Nephron (organoid): ENCODE data around the gene CELF6.

ENCODE experiments used
- H3K27ac Mint-ChIP-seq, 3 experiments: 2 replicates each; pipeline ENCODE4 v1.8.0; 2020; ENCODE audit warnings: mixed read lengths in 3 of 3, mild to moderate bottlenecking in 2 of 3, moderate library complexity in 1 of 3
- H3K27me3 Mint-ChIP-seq: 2 replicates; pipeline ENCODE4 v1.8.0; 2021; ENCODE audit warnings: low read depth, mild to moderate bottlenecking, moderate library complexity, mixed read lengths
- H3K36me3 Mint-ChIP-seq: 2 replicates; pipeline ENCODE4 v1.8.0; 2020; ENCODE audit warnings: low read depth, mixed read lengths
- H3K4me1 Mint-ChIP-seq: 2 replicates; pipeline ENCODE4 v1.8.0; 2020; ENCODE audit warnings: mixed read lengths
- H3K4me3 Mint-ChIP-seq, 3 experiments: 2 replicates each; pipeline ENCODE4 v1.8.0; 2020; ENCODE audit warnings: mild to moderate bottlenecking in 3 of 3, mixed read lengths in 3 of 3, moderate library complexity in 2 of 3
- H3K9me3 Mint-ChIP-seq: 2 replicates; pipeline ENCODE4 v1.8.0; 2020; ENCODE audit warnings: mixed read lengths
- CTCF ChIP-seq, 3 experiments: fragments of 200-600 bp; sonication (generic); IDR thresholded peaks; one replicate each; pipeline ENCODE4 v1.5.0; 2021; ENCODE audit warnings: antibody characterized with exemption in 3 of 3; ENCODE audit not compliant: unreplicated experiment in 3 of 3

CELF6 gene

DNA sequence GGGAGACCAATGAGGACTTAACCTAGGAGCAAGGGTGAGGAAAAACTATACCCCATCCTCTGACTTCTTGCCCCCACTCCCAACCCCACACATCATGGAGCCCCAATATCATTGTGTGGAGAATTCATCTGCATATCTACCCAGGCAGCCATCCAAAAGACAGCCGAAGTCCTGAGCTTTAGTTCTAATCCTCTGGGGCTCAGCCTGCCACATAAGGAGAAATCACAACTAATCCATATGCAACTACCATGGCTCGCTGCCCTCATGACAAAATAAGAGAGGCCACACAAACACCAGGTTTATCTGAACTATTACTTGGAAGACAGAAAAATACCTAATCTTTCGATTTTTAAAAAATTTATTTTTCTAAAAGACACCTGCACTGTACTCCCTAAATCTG, 38.2 kb upstream of the CELF6 start:
- no peak for TF ChIP-seq CTCF (IDR thresholded peaks at IDR 0.05; ENCODE audit: unreplicated experiment in 3 of 3)
- peaks cover 12% of the 10 kb centered on the region for H3K36me3 Mint-ChIP-seq
- no peaks in the 10 kb centered on the region for H3K9me3 Mint-ChIP-seq
- H3K4me1 Mint-ChIP-seq, result no peaks in the 10 kb centered on the region
- H3K27me3 Mint-ChIP-seq, result no peaks in the 10 kb centered on the region
- H3K27ac Mint-ChIP-seq, result no peak overlapping the region
- no peak overlapping the region for H3K4me3 Mint-ChIP-seq

GRCh38 chr15:72354496-72354895, 34.5 kb upstream of the CELF6 start:
- TF ChIP-seq CTCF (IDR thresholded peaks at IDR 0.05; ENCODE audit: unreplicated experiment in 3 of 3), result no peak
- H3K4me1 Mint-ChIP-seq, result no peaks in the 10 kb centered on the region
- H3K27me3 Mint-ChIP-seq, result no peaks in the 10 kb centered on the region
- H3K4me3 Mint-ChIP-seq, result no peak overlapping the region
- no peaks in the 10 kb centered on the region for H3K9me3 Mint-ChIP-seq
- H3K36me3 Mint-ChIP-seq, result peaks cover 31% of the 10 kb centered on the region
- no peak overlapping the region for H3K27ac Mint-ChIP-seq

DNA sequence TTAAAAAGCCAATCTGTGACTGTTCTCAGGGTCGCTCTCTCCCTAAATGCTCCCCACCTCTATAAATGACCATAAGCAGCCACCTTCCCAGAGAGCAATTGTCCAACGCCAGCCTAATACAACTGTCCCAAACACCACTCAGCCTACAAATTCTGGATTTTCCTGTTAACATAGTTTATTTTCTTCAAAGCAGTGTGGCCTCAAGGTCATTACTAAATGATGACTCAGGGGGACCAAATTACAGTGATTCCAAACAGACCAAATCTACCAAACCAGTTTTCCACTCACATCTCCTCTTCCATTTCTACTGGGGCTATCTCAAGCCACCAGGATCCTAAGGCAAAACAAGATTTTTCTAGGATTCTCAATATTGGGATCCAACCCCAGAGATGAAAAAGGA, 33.3 kb upstream of the CELF6 start:
- no peaks in the 10 kb centered on the region for H3K27me3 Mint-ChIP-seq
- H3K4me1 Mint-ChIP-seq, result no peaks in the 10 kb centered on the region
- no peak overlapping the region for H3K27ac Mint-ChIP-seq
- H3K4me3 Mint-ChIP-seq, result no peak overlapping the region
- no peaks in the 10 kb centered on the region for H3K9me3 Mint-ChIP-seq
- H3K36me3 Mint-ChIP-seq, result peaks cover 43% of the 10 kb centered on the region
- TF ChIP-seq CTCF (IDR thresholded peaks at IDR 0.05; ENCODE audit: unreplicated experiment in 3 of 3), result no peak

- Mint-ChIP-seq H3K27me3 (no peaks in the 10 kb centered on the region), H3K4me3 (no peak overlapping the region), H3K36me3 (peaks cover 38% of the 10 kb centered on the region), H3K27ac (no peak overlapping the region), H3K4me1 (no peaks in the 10 kb centered on the region), H3K9me3 (no peaks in the 10 kb centered on the region)
- no peak for TF ChIP-seq CTCF (IDR thresholded peaks at IDR 0.05; ENCODE audit: unreplicated experiment in 3 of 3)
Observed at GRCh38 chr15:72345806-72346205, 25.8 kb upstream of the CELF6 start.

DNA sequence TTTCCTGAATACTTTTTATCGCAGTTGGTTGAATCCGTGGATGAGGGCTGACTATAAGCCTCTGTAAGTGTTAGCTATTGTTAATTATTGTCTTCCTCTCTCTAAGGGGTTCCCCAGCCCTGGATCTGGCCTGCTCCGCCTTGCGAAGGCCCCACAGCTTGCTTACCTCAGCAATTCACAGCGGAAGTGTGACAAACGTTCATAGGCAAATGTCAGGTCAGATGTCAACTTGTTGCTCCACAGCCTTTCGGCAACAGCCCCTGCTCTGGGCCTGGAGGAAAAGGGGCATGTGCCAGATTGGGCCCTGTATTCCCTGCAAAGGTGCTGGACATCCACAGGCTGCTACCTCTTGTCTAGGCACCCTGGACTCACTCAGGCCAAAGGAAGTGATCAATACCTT, 25.3 kb upstream of the CELF6 start:
- peaks cover 35% of the 10 kb centered on the region for H3K36me3 Mint-ChIP-seq
- no peaks in the 10 kb centered on the region for H3K4me1 Mint-ChIP-seq
- H3K4me3 Mint-ChIP-seq, result no peak overlapping the region
- no peak overlapping the region for H3K27ac Mint-ChIP-seq
- H3K9me3 Mint-ChIP-seq, result no peaks in the 10 kb centered on the region
- no peaks in the 10 kb centered on the region for H3K27me3 Mint-ChIP-seq
- no peak for TF ChIP-seq CTCF (IDR thresholded peaks at IDR 0.05; ENCODE audit: unreplicated experiment in 3 of 3)

- Mint-ChIP-seq H3K4me1 (peaks cover 6% of the 10 kb centered on the region), H3K27ac (no peak overlapping the region), H3K4me3 (no peak overlapping the region), H3K27me3 (no peaks in the 10 kb centered on the region), H3K9me3 (no peaks in the 10 kb centered on the region), H3K36me3 (peaks cover 36% of the 10 kb centered on the region)
- no peak for TF ChIP-seq CTCF (IDR thresholded peaks at IDR 0.05; ENCODE audit: unreplicated experiment in 3 of 3)
Observed at GRCh38 chr15:72344602-72345001, 24.6 kb upstream of the CELF6 start.
